Neural progenitor cell (in vitro differentiated cells): ENCODE results near the gene PLCG2. TPM values are rescaled to one million over a fixed set of nuclear protein-coding genes. Genes with fewer than 3 reads are reported as not detected.

Experiments
- DNase-seq: peaks from one replicate; pipeline ENCODE4 v3.0.0-alpha.2; 2016; ENCODE audit warnings: low spot score
- H2AFZ ChIP-seq: fragments of 200-600 bp; sonication (generic); replicated peaks from 2 replicates; pipeline ENCODE4 v1.6.1; 2016; ENCODE audit warnings: antibody characterized with exemption
- H3F3A ChIP-seq: fragments of 200-600 bp; sonication (generic); 2 replicates; pipeline ENCODE4 v1.6.1; 2016; ENCODE audit warnings: antibody characterized with exemption, low read depth
- H3K27ac ChIP-seq: fragments of 200-600 bp; sonication (generic); 2 replicates; pipeline ENCODE4 v1.5.1; 2016; ENCODE audit warnings: mild to moderate bottlenecking
- H3K27me3 ChIP-seq: fragments of 200-600 bp; sonication (generic); 2 replicates; pipeline ENCODE4 v1.6.1; 2016; ENCODE audit warnings: mild to moderate bottlenecking, moderate library complexity
- H3K36me3 ChIP-seq: fragments of 200-600 bp; sonication (generic); 2 replicates; pipeline ENCODE4 v1.5.1; 2016
- H3K4me1 ChIP-seq: fragments of 200-600 bp; sonication (generic); 2 replicates; pipeline ENCODE4 v1.6.1; 2016; ENCODE audit warnings: mixed run types
- H3K4me2 ChIP-seq: fragments of 200-600 bp; sonication (generic); 2 replicates; pipeline ENCODE4 v1.6.1; 2016
- H3K4me3 ChIP-seq: fragments of 200-600 bp; sonication (generic); 2 replicates; pipeline ENCODE4 v1.5.1; 2016
- H3K79me2 ChIP-seq: fragments of 200-600 bp; sonication (generic); 2 replicates; pipeline ENCODE4 v1.6.1; 2016; ENCODE audit warnings: low read depth
- H3K9ac ChIP-seq: fragments of 200-600 bp; sonication (generic); 2 replicates; pipeline ENCODE4 v1.6.1; 2016
- H3K9me3 ChIP-seq: fragments of 200-600 bp; sonication (generic); 2 replicates; pipeline ENCODE4 v1.5.1; 2016; ENCODE audit warnings: low read depth
- H4K20me1 ChIP-seq: fragments of 200-600 bp; sonication (generic); 2 replicates; pipeline ENCODE4 v1.6.1; 2016; ENCODE audit warnings: low read depth
- H3K27ac Mint-ChIP-seq: 3 replicates; pipeline ENCODE4 v1.8.0; 2021; ENCODE audit warnings: mixed read lengths
- H3K27me3 Mint-ChIP-seq: 2 replicates; pipeline ENCODE4 v1.8.0; 2022; ENCODE audit warnings: low read depth, mild to moderate bottlenecking, inconsistent platforms, moderate library complexity, mixed read lengths; ENCODE audit not compliant: insufficient read depth
- H3K36me3 Mint-ChIP-seq: 3 replicates; pipeline ENCODE4 v1.8.0; 2021; ENCODE audit warnings: mixed read lengths
- H3K4me1 Mint-ChIP-seq: 3 replicates; pipeline ENCODE4 v1.8.0; 2021; ENCODE audit warnings: mixed read lengths
- H3K4me3 Mint-ChIP-seq: 3 replicates; pipeline ENCODE4 v1.8.0; 2021; ENCODE audit warnings: mild to moderate bottlenecking, moderate library complexity, mixed read lengths
- H3K9me3 Mint-ChIP-seq: 3 replicates; pipeline ENCODE4 v1.8.0; 2020; ENCODE audit warnings: mixed read lengths
- EZH2 ChIP-seq: fragments of 200-600 bp; sonication (generic); IDR thresholded peaks from 2 replicates; pipeline ENCODE4 v1.6.1; 2017; ENCODE audit warnings: antibody characterized with exemption, mild to moderate bottlenecking, moderate library complexity
- EZH2phosphoT487 ChIP-seq: fragments of 200-600 bp; sonication (generic); IDR thresholded peaks from 2 replicates; pipeline ENCODE4 v1.6.1; 2017; ENCODE audit warnings: antibody characterized with exemption
- total RNA-seq: library from RNA; depleted of rRNA; stranded (reverse); fragments of >200 nt; gene quantifications from 2 replicates; pipeline ENCODE4 v1.2.3, GENCODE V29; 2015; ENCODE audit warnings: low replicate concordance
- TF ChIP-seq, protein P1 (sequence below): fragments of 200-600 bp; sonication (generic); IDR thresholded peaks from 2 replicates; pipeline ENCODE4 v1.5.1; 2017; ENCODE audit warnings: antibody characterized with exemption, mild to moderate bottlenecking

The PLCG2 gene
- total RNA-seq, 1 donor from 2014 or later, result 5.0 TPM

GRCh38 chr16:81775570-81775969, 3.5 kb upstream of the PLCG2 start:
- Mint-ChIP-seq H3K4me3 (no peak overlapping the region), H3K27ac (no peak overlapping the region), H3K36me3 (peaks cover 2% of the 10 kb centered on the region), H3K9me3 (peaks cover 10% of the 10 kb centered on the region), H3K4me1 (peaks cover 12% of the 10 kb centered on the region), H3K27me3 (peaks cover 40% of the 10 kb centered on the region)
- H3K4me2 ChIP-seq, result no peak overlapping the region
- peaks cover 6% of the 10 kb centered on the region for H4K20me1 ChIP-seq
- H3K4me1 ChIP-seq, result no peaks in the 10 kb centered on the region
- H3K36me3 ChIP-seq, result no peaks in the 10 kb centered on the region
- no peak overlapping the region for H3K27ac ChIP-seq
- no peak for DNase-seq
- H2AFZ ChIP-seq, result no peak overlapping the region
- no peak overlapping the region for H3K4me3 ChIP-seq
- no peak for TF ChIP-seq EZH2phosphoT487
- no peak for TF ChIP-seq EZH2
- TF ChIP-seq, protein P1, sequence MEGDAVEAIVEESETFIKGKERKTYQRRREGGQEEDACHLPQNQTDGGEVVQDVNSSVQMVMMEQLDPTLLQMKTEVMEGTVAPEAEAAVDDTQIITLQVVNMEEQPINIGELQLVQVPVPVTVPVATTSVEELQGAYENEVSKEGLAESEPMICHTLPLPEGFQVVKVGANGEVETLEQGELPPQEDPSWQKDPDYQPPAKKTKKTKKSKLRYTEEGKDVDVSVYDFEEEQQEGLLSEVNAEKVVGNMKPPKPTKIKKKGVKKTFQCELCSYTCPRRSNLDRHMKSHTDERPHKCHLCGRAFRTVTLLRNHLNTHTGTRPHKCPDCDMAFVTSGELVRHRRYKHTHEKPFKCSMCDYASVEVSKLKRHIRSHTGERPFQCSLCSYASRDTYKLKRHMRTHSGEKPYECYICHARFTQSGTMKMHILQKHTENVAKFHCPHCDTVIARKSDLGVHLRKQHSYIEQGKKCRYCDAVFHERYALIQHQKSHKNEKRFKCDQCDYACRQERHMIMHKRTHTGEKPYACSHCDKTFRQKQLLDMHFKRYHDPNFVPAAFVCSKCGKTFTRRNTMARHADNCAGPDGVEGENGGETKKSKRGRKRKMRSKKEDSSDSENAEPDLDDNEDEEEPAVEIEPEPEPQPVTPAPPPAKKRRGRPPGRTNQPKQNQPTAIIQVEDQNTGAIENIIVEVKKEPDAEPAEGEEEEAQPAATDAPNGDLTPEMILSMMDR, result no peak
- no peak overlapping the region for H3K9ac ChIP-seq
- H3K27me3 ChIP-seq, result peaks cover 40% of the 10 kb centered on the region
- H3K79me2 ChIP-seq, result no peaks in the 10 kb centered on the region
- H3K9me3 ChIP-seq, result no peaks in the 10 kb centered on the region
- H3F3A ChIP-seq, result peaks cover 8% of the 10 kb centered on the region

- Histone ChIP-seq H3K9me3 (no peaks in the 10 kb centered on the region), H3K36me3 (no peaks in the 10 kb centered on the region), H3K9ac (no peak overlapping the region), H2AFZ (no peak overlapping the region), H3K27me3 (peaks cover 53% of the 10 kb centered on the region), H3F3A (no peaks in the 10 kb centered on the region), H4K20me1 (peaks cover 6% of the 10 kb centered on the region), H3K79me2 (no peaks in the 10 kb centered on the region), H3K4me1 (no peaks in the 10 kb centered on the region), H3K27ac (no peak overlapping the region), H3K4me3 (no peak overlapping the region), H3K4me2 (no peak overlapping the region)
- H3K36me3 Mint-ChIP-seq, result peaks cover 2% of the 10 kb centered on the region
- TF ChIP-seq, protein P1, result no peak
- TF ChIP-seq EZH2 (no peak), EZH2phosphoT487 (no peak)
- no peak for DNase-seq
- H3K27me3 Mint-ChIP-seq, result peaks cover 52% of the 10 kb centered on the region
- peak overlapping the region; percentile 83 for H3K4me3 Mint-ChIP-seq
- peaks cover 12% of the 10 kb centered on the region for H3K4me1 Mint-ChIP-seq
- peaks cover 14% of the 10 kb centered on the region for H3K9me3 Mint-ChIP-seq
- no peak overlapping the region for H3K27ac Mint-ChIP-seq
These were observed 860 bp upstream of the PLCG2 start for GRCh38 chr16:81778231-81778630.

DNA sequence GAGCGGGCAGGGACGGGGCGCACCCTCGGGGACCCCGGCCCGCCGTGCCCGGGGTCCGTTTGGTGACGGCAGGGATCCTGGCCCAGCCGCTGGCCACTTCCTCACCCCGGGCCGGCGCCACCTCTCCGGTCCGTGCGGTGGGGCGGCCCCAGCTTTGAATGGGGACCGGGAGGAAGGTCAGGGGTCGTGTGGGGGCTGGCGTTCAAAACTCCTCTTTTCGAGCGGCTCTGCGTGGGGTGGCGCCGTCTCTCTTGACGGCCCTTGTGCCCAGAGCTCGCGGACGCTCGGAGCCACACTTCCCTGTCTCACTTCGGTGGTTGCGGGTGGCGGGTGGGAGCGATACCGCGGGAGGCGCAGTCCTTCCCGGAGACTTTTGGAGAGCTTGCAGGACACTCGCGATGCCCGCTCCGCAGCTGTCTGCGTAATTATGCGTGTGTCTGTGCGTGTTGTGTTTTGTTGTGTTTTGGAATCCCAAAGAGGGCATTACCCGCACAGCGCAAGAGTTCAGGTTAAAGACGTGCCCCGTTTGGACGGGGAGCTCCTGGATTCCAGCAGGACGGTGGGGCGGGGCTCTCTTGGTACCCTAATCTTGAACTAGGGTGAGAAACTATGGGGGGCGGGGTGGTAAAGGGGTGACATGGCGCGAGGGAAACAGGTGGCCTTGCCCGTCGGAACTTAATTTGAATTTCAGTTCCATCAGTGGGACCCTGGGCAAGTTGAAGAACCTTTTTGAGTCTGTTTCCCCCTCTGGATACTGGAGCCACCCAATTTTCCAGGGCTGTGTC, 637 bp downstream of the PLCG2 start:
- no peak overlapping the region for H3K27ac ChIP-seq
- H3K27ac Mint-ChIP-seq, result no peak overlapping the region
- no peaks in the 10 kb centered on the region for H3K9me3 ChIP-seq
- peaks cover 50% of the 10 kb centered on the region for H3K27me3 Mint-ChIP-seq
- TF ChIP-seq EZH2 (peak; percentile 76), EZH2phosphoT487 (peak; percentile 77)
- TF ChIP-seq, protein P1, result no peak
- peak overlapping the region; percentile 77 for H3K4me3 ChIP-seq
- peaks cover 5% of the 10 kb centered on the region for H3F3A ChIP-seq
- no peaks in the 10 kb centered on the region for H3K4me1 ChIP-seq
- peak overlapping the region; percentile 87 for H2AFZ ChIP-seq
- peak overlapping the region; percentile 89 for H3K4me3 Mint-ChIP-seq
- peak; percentile 33 for DNase-seq
- H4K20me1 ChIP-seq, result peaks cover 6% of the 10 kb centered on the region
- H3K4me2 ChIP-seq, result peak overlapping the region; percentile 98
- H3K9ac ChIP-seq, result no peak overlapping the region
- no peaks in the 10 kb centered on the region for H3K36me3 ChIP-seq
- H3K4me1 Mint-ChIP-seq, result peaks cover 15% of the 10 kb centered on the region
- peaks cover 14% of the 10 kb centered on the region for H3K9me3 Mint-ChIP-seq
- no peaks in the 10 kb centered on the region for H3K79me2 ChIP-seq
- peaks cover 53% of the 10 kb centered on the region for H3K27me3 ChIP-seq
- peaks cover 2% of the 10 kb centered on the region for H3K36me3 Mint-ChIP-seq
